Measurements from ENCODE around the gene PRELID1. TPM values are rescaled to one million over a fixed set of nuclear protein-coding genes. Genes with fewer than 3 reads are reported as not detected.

PRELID1 gene
- total RNA-seq, 2 experiments from 2014 or later: 232 to 249 TPM

GRCh38 chr5:177355162-177355867, 51.7 kb downstream of the PRELID1 start:
- Histone ChIP-seq H3K4me3 (ENCODE audit: low read depth, low read length, poor library complexity, severe bottlenecking) (no peak overlapping the region), H3K79me2 (ENCODE audit: insufficient read depth, low read depth, low read length) (peaks cover 18% of the 10 kb centered on the region), H3K4me1 (ENCODE audit: insufficient read depth, low read length, poor library complexity, severe bottlenecking) (peaks cover 49% of the 10 kb centered on the region), H2AFZ (ENCODE audit: low read length) (no peak overlapping the region), H3K27ac (ENCODE audit: low read depth, low read length, poor library complexity, severe bottlenecking) (no peak overlapping the region), H4K20me1 (ENCODE audit: insufficient read depth, low read length) (peaks cover 5% of the 10 kb centered on the region; the same call in 1 of the 2 replicates), H3K9me3 (ENCODE audit: low read length) (peaks cover 8% of the 10 kb centered on the region), H3K4me2 (ENCODE audit: low read length) (no peak overlapping the region), H3K9me2 (ENCODE audit: insufficient read depth, low read length) (no peaks in the 10 kb centered on the region), H3K36me3 (ENCODE audit: insufficient read depth, low read length) (no peaks in the 10 kb centered on the region; the same call in 1 of the 2 replicates)
- no TSS peak for BruUV-seq (replicated peaks)
- CTCF ChIA-PET (ENCODE audit: unreplicated experiment): interaction anchor here (0.6 kb wide), 1 partner anchor 131 kb away, joined by 3 read pairs; no protein-coding TSS in a partner anchor
- POLR2A ChIA-PET: interaction anchor here (0.7 to 1.5 kb wide), 2 partner anchors 10 to 90 kb away, joined by 3 to 6 read pairs; no protein-coding TSS in a partner anchor
- intact Hi-C loops (cut with micrococcal nuclease; ENCODE audit: unreplicated experiment): no loop called here
- TF ChIP-seq CTCF (conservative IDR thresholded peaks at IDR 0.05; ENCODE audit: low read length) (no peak), EZH2phosphoT487 (IDR thresholded peaks at IDR 0.05; ENCODE audit: borderline replicate concordance, low read depth, low read length) (no peak)
- no peak for DNase-seq (ENCODE audit: low spot score)

GRCh38 chr5:177355868-177356168, 52.2 kb downstream of the PRELID1 start:
- TF ChIP-seq EZH2phosphoT487 (IDR thresholded peaks at IDR 0.05; ENCODE audit: borderline replicate concordance, low read depth, low read length) (no peak), CTCF (conservative IDR thresholded peaks at IDR 0.05; ENCODE audit: low read length) (no peak)
- no peak overlapping the region for H3K27ac ChIP-seq (ENCODE audit: low read depth, low read length, poor library complexity, severe bottlenecking)
- no peak for DNase-seq (ENCODE audit: low spot score)
- no peak overlapping the region for H2AFZ ChIP-seq (ENCODE audit: low read length)
- H3K4me1 ChIP-seq (ENCODE audit: insufficient read depth, low read length, poor library complexity, severe bottlenecking): peaks cover 45% of the 10 kb centered on the region
- peaks cover 8% of the 10 kb centered on the region for H3K9me3 ChIP-seq (ENCODE audit: low read length)
- H3K9me2 ChIP-seq (ENCODE audit: insufficient read depth, low read length): no peaks in the 10 kb centered on the region
- ChIA-PET CTCF (ENCODE audit: unreplicated experiment) (interaction anchor here (0.6 to 1.0 kb wide), 3 partner anchors 20 to 131 kb away, joined by 3 read pairs; no protein-coding TSS in a partner anchor), POLR2A (interaction anchor here (0.7 to 1.5 kb wide), 6 partner anchors 9 to 90 kb away, joined by 3 to 7 read pairs (median 6); no protein-coding TSS in a partner anchor)
- no peaks in the 10 kb centered on the region; the same call in 1 of the 2 replicates for H3K36me3 ChIP-seq (ENCODE audit: insufficient read depth, low read length)
- no peak overlapping the region for H3K4me3 ChIP-seq (ENCODE audit: low read depth, low read length, poor library complexity, severe bottlenecking)
- no peaks in the 10 kb centered on the region; the same call in 1 of the 2 replicates for H4K20me1 ChIP-seq (ENCODE audit: insufficient read depth, low read length)
- H3K79me2 ChIP-seq (ENCODE audit: insufficient read depth, low read depth, low read length): peaks cover 13% of the 10 kb centered on the region
- BruUV-seq (replicated peaks): no TSS peak
- intact Hi-C loops (cut with micrococcal nuclease; ENCODE audit: unreplicated experiment): no loop called here
- H3K4me2 ChIP-seq (ENCODE audit: low read length): no peak overlapping the region

Other genes starting within 250 kb of the PRELID1 start
- 0.39 and 1.2 TPM in 2 replicates for gene FGFR4, start 216.9 kb upstream of the PRELID1 start, total RNA-seq (2014; rRNA removed; shearing (Covaris generic))
- gene FGFR4, start 216.9 kb upstream of the PRELID1 start, total RNA-seq (2022): 3.5 and 4.5 TPM in 2 replicates
- gene NSD1, start 170.0 kb upstream of the PRELID1 start, total RNA-seq (2014; rRNA removed; shearing (Covaris generic)): 59.6 and 64.3 TPM in 2 replicates
- gene NSD1, start 170.0 kb upstream of the PRELID1 start, total RNA-seq (2022): 132 and 142 TPM in 2 replicates
- gene RAB24, start 80 bp upstream of the PRELID1 start, total RNA-seq (2014; rRNA removed; shearing (Covaris generic)): 25.8 and 43.1 TPM in 2 replicates
- gene RAB24, start 80 bp upstream of the PRELID1 start, total RNA-seq (2022): 31.3 and 36.1 TPM in 2 replicates
- 109 and 130 TPM in 2 replicates for gene MXD3, start 8.1 kb downstream of the PRELID1 start, total RNA-seq (2014; rRNA removed; shearing (Covaris generic))
- gene MXD3, start 8.1 kb downstream of the PRELID1 start, total RNA-seq (2022): 81.3 and 105 TPM in 2 replicates
- 144 and 151 TPM in 2 replicates for gene LMAN2, start 47.9 kb downstream of the PRELID1 start, total RNA-seq (2014; rRNA removed; shearing (Covaris generic))
- gene LMAN2, start 47.9 kb downstream of the PRELID1 start, total RNA-seq (2022): 103 and 116 TPM in 2 replicates
- gene RGS14, start 54.1 kb downstream of the PRELID1 start, total RNA-seq (2014; rRNA removed; shearing (Covaris generic)): 33.0 and 43.3 TPM in 2 replicates
- 41.7 and 46.3 TPM in 2 replicates for gene RGS14, start 54.1 kb downstream of the PRELID1 start, total RNA-seq (2022)
- 0.05 and 0.35 TPM in 2 replicates for gene SLC34A1, start 80.6 kb downstream of the PRELID1 start, total RNA-seq (2014; rRNA removed; shearing (Covaris generic))
- gene SLC34A1, start 80.6 kb downstream of the PRELID1 start, total RNA-seq (2022): 0.46 and 0.63 TPM in 2 replicates
- not detected in 2 replicates for gene PFN3, start 96.9 kb downstream of the PRELID1 start, total RNA-seq (2014; rRNA removed; shearing (Covaris generic))
- gene PFN3, start 96.9 kb downstream of the PRELID1 start, total RNA-seq (2022): not detected in 2 replicates
- gene F12, start 105.8 kb downstream of the PRELID1 start, total RNA-seq (2014; rRNA removed; shearing (Covaris generic)): 1.2 TPM in 1 of 2 replicates, not detected in the other
- gene F12, start 105.8 kb downstream of the PRELID1 start, total RNA-seq (2022): 3.0 and 3.8 TPM in 2 replicates
- gene GRK6, start 122.9 kb downstream of the PRELID1 start, total RNA-seq (2014; rRNA removed; shearing (Covaris generic)): 43.4 and 46.2 TPM in 2 replicates
- 99.4 and 102 TPM in 2 replicates for gene GRK6, start 122.9 kb downstream of the PRELID1 start, total RNA-seq (2022)
- gene PRR7, start 143.0 kb downstream of the PRELID1 start, total RNA-seq (2014; rRNA removed; shearing (Covaris generic)): 7.0 and 13.6 TPM in 2 replicates
- 12.5 and 12.8 TPM in 2 replicates for gene PRR7, start 143.0 kb downstream of the PRELID1 start, total RNA-seq (2022)
- gene DBN1, start 169.8 kb downstream of the PRELID1 start, total RNA-seq (2014; rRNA removed; shearing (Covaris generic)): 11.7 and 17.4 TPM in 2 replicates
- 21.3 and 22.0 TPM in 2 replicates for gene DBN1, start 169.8 kb downstream of the PRELID1 start, total RNA-seq (2022)
- gene PDLIM7, start 193.8 kb downstream of the PRELID1 start, total RNA-seq (2014; rRNA removed; shearing (Covaris generic)): 38.8 and 41.4 TPM in 2 replicates
- 58.0 and 78.9 TPM in 2 replicates for gene PDLIM7, start 193.8 kb downstream of the PRELID1 start, total RNA-seq (2022)
- gene DOK3, start 206.0 kb downstream of the PRELID1 start, total RNA-seq (2014; rRNA removed; shearing (Covaris generic)): 186 and 197 TPM in 2 replicates
- gene DOK3, start 206.0 kb downstream of the PRELID1 start, total RNA-seq (2022): 260 and 268 TPM in 2 replicates
- gene DDX41, start 213.2 kb downstream of the PRELID1 start, total RNA-seq (2014; rRNA removed; shearing (Covaris generic)): 216 and 224 TPM in 2 replicates
- 145 and 169 TPM in 2 replicates for gene DDX41, start 213.2 kb downstream of the PRELID1 start, total RNA-seq (2022)

Data from OCI-LY7 (cell line).